Mesendoderm (in vitro differentiated cells): ENCODE data around the gene FCN2.

ENCODE experiments used
- DNase-seq: peaks from one replicate; pipeline ENCODE4 v3.0.0; 2013
- H2AK5ac ChIP-seq: 2 replicates; pipeline ENCODE4 v1.6.1; 2013; ENCODE audit warnings: low read length, inconsistent platforms
- H2BK120ac ChIP-seq: 2 replicates; pipeline ENCODE4 v1.6.1; 2013; ENCODE audit warnings: low read depth, mild to moderate bottlenecking, low read length, moderate library complexity, mixed read lengths
- H2BK15ac ChIP-seq: replicated peaks from 2 replicates; pipeline ENCODE4 v1.6.1; 2013; ENCODE audit warnings: low read depth, mild to moderate bottlenecking, moderate library complexity
- H2BK5ac ChIP-seq: 2 replicates; pipeline ENCODE4 v1.6.1; 2013; ENCODE audit warnings: low read length, inconsistent platforms
- H3K18ac ChIP-seq: 2 replicates; pipeline ENCODE4 v1.6.1; 2013; ENCODE audit warnings: mild to moderate bottlenecking, low read length, mixed read lengths
- H3K23ac ChIP-seq: one replicate; pipeline ENCODE4 v1.6.1; 2013; ENCODE audit warnings: low read length
- H3K27ac ChIP-seq: 2 replicates; pipeline ENCODE4 v1.5.1; 2013; ENCODE audit warnings: low read depth, mild to moderate bottlenecking, inconsistent platforms, low read length, moderate library complexity
- H3K27me3 ChIP-seq: 2 replicates; pipeline ENCODE4 v1.6.1; 2013; ENCODE audit warnings: low read length, control low read depth, mild to moderate bottlenecking, inconsistent platforms; ENCODE audit not compliant: insufficient read depth, poor library complexity
- H3K36me3 ChIP-seq: 2 replicates; pipeline ENCODE4 v1.6.1; 2013; ENCODE audit warnings: low read length, inconsistent platforms; ENCODE audit not compliant: control insufficient read depth, insufficient read depth
- H3K4ac ChIP-seq: one replicate; pipeline ENCODE4 v1.6.1; 2013; ENCODE audit warnings: low read depth, mild to moderate bottlenecking, low read length, moderate library complexity
- H3K4me1 ChIP-seq: 2 replicates; pipeline ENCODE4 v1.6.1; 2013; ENCODE audit warnings: low read depth, low read length, inconsistent platforms; ENCODE audit not compliant: control insufficient read depth
- H3K4me2 ChIP-seq: 2 replicates; pipeline ENCODE4 v1.6.1; 2013; ENCODE audit warnings: low read length
- H3K4me3 ChIP-seq: 2 replicates; pipeline ENCODE4 v1.5.1; 2013; ENCODE audit warnings: mild to moderate bottlenecking, low read length
- H3K56ac ChIP-seq: one replicate; pipeline ENCODE4 v1.6.1; 2013; ENCODE audit warnings: low read length
- H3K79me1 ChIP-seq: 2 replicates; pipeline ENCODE4 v1.6.1; 2013; ENCODE audit warnings: low read length, inconsistent platforms
- H3K79me2 ChIP-seq: 2 replicates; pipeline ENCODE4 v1.6.1; 2013; ENCODE audit warnings: mild to moderate bottlenecking, low read length; ENCODE audit not compliant: control insufficient read depth, insufficient read depth
- H3K9ac ChIP-seq: 2 replicates; pipeline ENCODE4 v1.6.1; 2013; ENCODE audit warnings: low read length, inconsistent platforms
- H4K5ac ChIP-seq: one replicate; pipeline ENCODE4 v1.6.1; 2013; ENCODE audit warnings: low read length
- H4K8ac ChIP-seq: one replicate; pipeline ENCODE4 v1.6.1; 2013; ENCODE audit warnings: low read depth, mild to moderate bottlenecking, control low read depth, low read length, moderate library complexity
- WGBS: extraction: QIAGEN DNeasy Blood & Tissue Kit; methylation state at CpG from one replicate; pipeline ENCODE4 v1.1.7; 2013; ENCODE audit warnings: low lambda C conversion rate, missing lambda C conversion rate; ENCODE audit not compliant: insufficient coverage; ENCODE audit errors: extremely low coverage; 5-methylcytosine and 5-hydroxymethylcytosine counted together

FCN2 gene

DNA sequence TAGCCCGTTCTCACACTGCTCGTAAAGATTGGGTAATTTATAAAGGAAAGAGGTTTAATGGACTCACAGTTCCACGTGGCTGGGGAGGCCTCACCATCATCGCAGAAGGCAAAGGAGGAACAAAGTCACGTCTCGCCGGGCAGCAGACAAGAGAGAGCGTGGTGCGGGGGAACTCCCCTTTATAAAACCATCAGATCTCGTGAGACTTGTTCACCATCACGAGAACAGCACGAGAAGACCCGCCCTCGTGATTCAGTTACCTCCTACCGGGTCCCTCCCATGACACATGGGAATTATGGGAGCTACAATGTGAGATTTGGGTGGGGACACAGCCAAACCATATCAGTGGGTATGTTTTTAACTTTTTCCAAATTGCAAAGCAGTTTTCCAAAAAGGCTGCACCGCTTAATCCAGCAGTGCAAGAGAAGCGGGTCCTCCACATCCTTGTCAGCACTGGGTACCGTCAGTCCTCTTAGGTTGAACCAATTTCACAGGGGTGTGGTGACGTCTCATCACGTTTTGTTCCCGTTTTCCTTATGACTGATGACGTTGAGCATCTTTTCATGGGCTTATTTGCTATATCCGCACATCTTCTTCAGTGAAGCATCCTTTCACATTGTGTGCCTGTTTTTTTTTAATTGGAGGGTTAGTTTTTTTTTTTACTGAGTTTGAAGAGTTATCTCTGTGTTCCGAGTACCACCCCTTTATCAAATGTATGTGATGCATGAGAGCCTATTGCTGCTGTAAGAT is 8.0 kb upstream of the FCN2 start:
- DNase-seq: no peak
- Histone ChIP-seq H4K8ac (no peak overlapping the region), H3K79me2 (no peaks in the 10 kb centered on the region), H3K23ac (no peak overlapping the region), H3K18ac (no peak overlapping the region), H2BK5ac (no peak overlapping the region), H4K5ac (no peak overlapping the region), H3K79me1 (no peaks in the 10 kb centered on the region), H3K4me2 (no peak overlapping the region), H2AK5ac (no peak overlapping the region), H3K56ac (no peak overlapping the region), H3K27ac (no peak overlapping the region), H3K4me1 (no peaks in the 10 kb centered on the region), H3K9ac (no peak overlapping the region), H2BK120ac (no peak overlapping the region), H3K27me3 (no peaks in the 10 kb centered on the region), H3K4me3 (no peak overlapping the region), H3K36me3 (no peaks in the 10 kb centered on the region), H3K4ac (no peak overlapping the region), H2BK15ac (no peak overlapping the region)
- no CpG with 5 or more reads among the region's 24 CpGs for WGBS

DNA sequence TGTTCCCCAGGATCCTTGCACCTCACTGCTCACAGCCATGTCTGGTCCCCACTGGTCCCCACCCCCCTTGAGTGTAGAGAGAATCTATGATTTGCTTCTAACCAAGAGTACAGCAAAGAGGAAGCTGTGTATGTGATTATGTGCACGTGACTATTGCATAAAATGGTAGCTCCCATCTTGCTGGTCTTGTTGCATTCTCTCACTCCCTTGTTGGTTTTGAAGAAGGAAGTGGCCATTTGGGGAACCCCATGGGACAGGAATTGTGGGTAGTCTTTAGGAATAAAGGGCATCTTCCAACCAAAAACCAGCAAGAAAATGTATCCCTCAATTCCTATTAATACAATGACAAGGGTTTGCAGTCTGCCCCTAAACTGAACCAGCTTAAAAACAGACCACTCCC is 5.2 kb upstream of the FCN2 start:
- WGBS: no CpG with 5 or more reads among the region's 1 CpG
- Histone ChIP-seq H3K27me3 (no peaks in the 10 kb centered on the region), H4K5ac (no peak overlapping the region), H3K4me1 (no peaks in the 10 kb centered on the region), H3K27ac (no peak overlapping the region), H3K4me2 (no peak overlapping the region), H3K36me3 (no peaks in the 10 kb centered on the region), H3K4me3 (no peak overlapping the region), H2BK5ac (no peak overlapping the region), H3K79me2 (no peaks in the 10 kb centered on the region), H3K56ac (no peak overlapping the region), H2BK120ac (no peak overlapping the region), H3K79me1 (no peaks in the 10 kb centered on the region), H3K4ac (no peak overlapping the region), H2BK15ac (no peak overlapping the region), H3K9ac (no peak overlapping the region), H3K23ac (no peak overlapping the region), H3K18ac (no peak overlapping the region), H4K8ac (no peak overlapping the region), H2AK5ac (no peak overlapping the region)
- no peak for DNase-seq

DNA sequence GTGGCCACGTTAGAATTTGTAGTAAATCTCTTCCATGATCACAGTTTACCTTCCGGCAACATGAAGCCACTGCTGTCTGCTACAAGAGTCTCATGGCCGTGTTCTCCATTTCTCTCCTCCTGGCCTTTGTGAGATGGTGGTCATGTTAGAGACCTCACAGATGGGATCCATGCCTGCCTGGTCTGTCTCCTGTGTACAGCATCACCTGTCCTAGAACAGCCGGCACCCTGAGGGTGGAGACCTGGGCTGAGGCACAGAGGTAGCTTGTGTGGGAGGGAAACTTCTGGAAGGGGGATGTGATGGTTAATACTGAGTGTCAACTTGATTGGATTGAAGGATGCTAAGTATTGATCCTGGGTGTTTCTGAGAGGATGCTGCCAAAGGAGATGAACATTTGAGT is 3.1 kb upstream of the FCN2 start:
- WGBS: no CpG with 5 or more reads among the region's 4 CpGs
- Histone ChIP-seq H3K4me3 (no peak overlapping the region), H4K5ac (no peak overlapping the region)

DNA sequence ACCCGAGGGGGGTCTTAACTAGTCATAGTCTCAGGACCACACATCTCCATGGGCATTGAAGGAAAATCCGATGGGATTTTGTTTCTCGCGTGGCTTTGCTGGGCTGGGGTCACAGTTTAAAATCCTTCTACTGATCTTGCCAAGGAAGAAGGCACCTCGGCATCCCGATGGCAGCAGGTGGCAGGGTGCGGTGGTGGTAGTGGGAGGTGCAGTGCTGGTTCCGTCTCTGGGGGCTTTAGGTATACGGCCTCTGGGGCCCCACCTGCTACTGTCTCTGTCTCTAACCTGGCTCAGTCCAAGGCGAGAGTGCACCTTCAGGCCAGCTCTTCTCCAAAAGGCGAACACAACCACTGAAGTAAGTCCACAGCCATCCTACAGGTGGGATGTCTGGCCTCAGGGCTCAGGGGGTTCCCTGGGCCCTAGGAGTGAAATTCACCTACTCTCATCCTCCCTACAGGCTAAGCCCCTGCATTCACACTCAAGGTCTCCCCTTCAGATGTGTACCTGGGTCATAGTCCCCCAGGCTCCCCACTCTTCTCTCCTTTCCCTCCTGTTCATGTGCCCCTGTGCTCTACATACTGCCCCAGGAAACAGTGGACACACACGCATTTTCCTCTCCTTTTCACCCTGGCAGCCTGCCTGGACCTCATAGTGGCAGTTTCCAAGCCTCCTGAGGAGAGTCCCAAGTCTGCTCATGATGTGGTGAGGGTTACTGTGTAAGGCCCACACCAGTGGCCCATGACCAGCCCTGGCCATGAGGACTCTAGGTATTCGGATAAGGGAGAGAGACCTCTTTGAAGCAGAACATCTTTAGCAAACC is 736 bp upstream of the FCN2 start:
- H2BK5ac ChIP-seq: no peak overlapping the region
- no CpG with 5 or more reads among the region's 13 CpGs for WGBS

More for the DNA sequence above, 3.1 kb upstream of the FCN2 start:
- no peak for DNase-seq
- Histone ChIP-seq H3K4me2 (no peak overlapping the region), H2BK15ac (no peak overlapping the region), H3K36me3 (no peaks in the 10 kb centered on the region), H3K79me2 (no peaks in the 10 kb centered on the region), H3K27me3 (no peaks in the 10 kb centered on the region), H3K4me1 (no peaks in the 10 kb centered on the region), H4K8ac (no peak overlapping the region), H2AK5ac (no peak overlapping the region), H2BK120ac (no peak overlapping the region), H3K23ac (no peak overlapping the region), H2BK5ac (no peak overlapping the region), H3K4ac (no peak overlapping the region), H3K9ac (no peak overlapping the region), H3K18ac (no peak overlapping the region), H3K27ac (no peak overlapping the region), H3K79me1 (no peaks in the 10 kb centered on the region), H3K56ac (no peak overlapping the region)

DNA sequence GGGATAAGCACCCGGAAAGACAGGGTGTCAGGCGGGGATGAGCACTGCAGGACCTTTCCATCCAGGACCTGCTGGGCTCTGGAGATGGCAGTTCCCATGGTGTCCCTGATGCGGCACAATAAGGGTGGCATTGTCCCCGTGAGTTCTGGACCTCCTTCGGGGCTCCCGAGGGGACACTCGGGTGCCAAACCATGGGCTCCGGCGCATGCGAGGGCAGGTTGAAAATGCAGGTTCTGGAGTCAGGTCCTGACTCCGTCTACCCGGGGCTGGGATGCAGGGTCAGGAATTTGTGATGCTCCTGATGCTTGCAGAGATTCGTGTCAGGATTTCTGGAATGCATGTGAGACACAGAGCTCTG is 682 bp downstream of the FCN2 start:
- H4K8ac ChIP-seq: no peak overlapping the region
- H3K36me3 ChIP-seq: no peaks in the 10 kb centered on the region
- H4K5ac ChIP-seq: no peak overlapping the region
- H3K79me1 ChIP-seq: no peaks in the 10 kb centered on the region
- DNase-seq: no peak
- no peak overlapping the region for H3K4me3 ChIP-seq
- H3K18ac ChIP-seq: no peak overlapping the region
- no peak overlapping the region for H2BK5ac ChIP-seq
- no peak overlapping the region for H2BK15ac ChIP-seq
- no peak overlapping the region for H3K4me2 ChIP-seq
- H3K9ac ChIP-seq: no peak overlapping the region
- H3K79me2 ChIP-seq: no peaks in the 10 kb centered on the region
- H3K4me1 ChIP-seq: no peaks in the 10 kb centered on the region
- WGBS: no CpG with 5 or more reads among the region's 13 CpGs
- H3K4ac ChIP-seq: no peak overlapping the region
- H2BK120ac ChIP-seq: no peak overlapping the region
- H3K27me3 ChIP-seq: no peaks in the 10 kb centered on the region
- no peak overlapping the region for H2AK5ac ChIP-seq
- H3K56ac ChIP-seq: no peak overlapping the region
- H3K23ac ChIP-seq: no peak overlapping the region
- no peak overlapping the region for H3K27ac ChIP-seq

More for the DNA sequence above, 736 bp upstream of the FCN2 start:
- no peak overlapping the region for H4K5ac ChIP-seq
- no peaks in the 10 kb centered on the region for H3K4me1 ChIP-seq
- H3K18ac ChIP-seq: no peak overlapping the region
- H3K27ac ChIP-seq: no peak overlapping the region
- DNase-seq: no peak
- no peaks in the 10 kb centered on the region for H3K27me3 ChIP-seq
- H2BK120ac ChIP-seq: no peak overlapping the region
- no peak overlapping the region for H3K4me3 ChIP-seq
- no peak overlapping the region for H3K9ac ChIP-seq
- H3K23ac ChIP-seq: no peak overlapping the region
- no peaks in the 10 kb centered on the region for H3K79me2 ChIP-seq
- no peaks in the 10 kb centered on the region for H3K79me1 ChIP-seq
- H2BK15ac ChIP-seq: no peak overlapping the region
- H3K4me2 ChIP-seq: no peak overlapping the region
- H3K4ac ChIP-seq: no peak overlapping the region
- no peak overlapping the region for H4K8ac ChIP-seq
- H3K36me3 ChIP-seq: no peaks in the 10 kb centered on the region
- H3K56ac ChIP-seq: no peak overlapping the region
- no peak overlapping the region for H2AK5ac ChIP-seq
